Measurements from ENCODE around the gene RAB34. TPM values are rescaled to one million over a fixed set of nuclear protein-coding genes. Genes with fewer than 3 reads are reported as not detected.

The RAB34 gene
- total RNA-seq, 1 experiment from 2014 or later: not detected

- peaks cover 26% of the 10 kb centered on the region for H3K4me1 ChIP-seq (ENCODE audit: low read length)
- peak overlapping the region; percentile 92 for H3K9ac ChIP-seq (ENCODE audit: low read length)
- H3K36me3 ChIP-seq (ENCODE audit: insufficient read depth, low read length): no peaks in the 10 kb centered on the region
- H3K4me3 ChIP-seq (ENCODE audit: low read length): no peak overlapping the region; the same call in 1 of the 2 replicates
- H3K79me2 ChIP-seq (ENCODE audit: low read length): no peaks in the 10 kb centered on the region
- no peak for DNase-seq
- no peaks in the 10 kb centered on the region for H3K27me3 ChIP-seq (ENCODE audit: low read length)
- no peaks in the 10 kb centered on the region for H4K20me1 ChIP-seq (ENCODE audit: insufficient read depth, low read depth, low read length)
- no peak overlapping the region for H3K27ac ChIP-seq (ENCODE audit: low read length)
- peak overlapping the region; percentile 97 for H3K4me2 ChIP-seq (ENCODE audit: low read depth, low read length, poor library complexity, severe bottlenecking)
- no peaks in the 10 kb centered on the region for H3K9me3 ChIP-seq (ENCODE audit: low read length)
- peak overlapping the region; percentile 54 for H2AFZ ChIP-seq (ENCODE audit: low read length)
- H3K9me2 ChIP-seq (replicated peaks; ENCODE audit: insufficient read depth, low read length): no peaks in the 10 kb centered on the region
These were observed 4.8 kb downstream of the RAB34 start for GRCh38 chr17:28712705-28713415.

GRCh38 chr17:28712032-28712704 lies 5.5 kb downstream of the RAB34 start:
- no peaks in the 10 kb centered on the region for H3K9me3 ChIP-seq (ENCODE audit: low read length)
- H3K27ac ChIP-seq (ENCODE audit: low read length): peak overlapping the region; percentile 83
- H3K4me1 ChIP-seq (ENCODE audit: low read length): peaks cover 26% of the 10 kb centered on the region
- H3K9me2 ChIP-seq (replicated peaks; ENCODE audit: insufficient read depth, low read length): no peaks in the 10 kb centered on the region
- no peaks in the 10 kb centered on the region for H3K79me2 ChIP-seq (ENCODE audit: low read length)
- H3K36me3 ChIP-seq (ENCODE audit: insufficient read depth, low read length): no peaks in the 10 kb centered on the region
- H4K20me1 ChIP-seq (ENCODE audit: insufficient read depth, low read depth, low read length): no peaks in the 10 kb centered on the region
- peak; percentile 90 for DNase-seq
- no peaks in the 10 kb centered on the region for H3K27me3 ChIP-seq (ENCODE audit: low read length)
- peak overlapping the region; percentile 92 for H3K9ac ChIP-seq (ENCODE audit: low read length)
- peak overlapping the region; percentile 54 for H2AFZ ChIP-seq (ENCODE audit: low read length)
- H3K4me2 ChIP-seq (ENCODE audit: low read depth, low read length, poor library complexity, severe bottlenecking): peak overlapping the region; percentile 97
- H3K4me3 ChIP-seq (ENCODE audit: low read length): peak overlapping the region; percentile 73

- Histone ChIP-seq H3K27ac (ENCODE audit: low read length) (peak within 1 kb of the TSS; percentile 83), H3K4me1 (ENCODE audit: low read length) (peaks cover 26% of the 10 kb centered on the region), H3K79me2 (ENCODE audit: low read length) (no peaks in the 10 kb centered on the region), H3K4me3 (ENCODE audit: low read length) (peak within 1 kb of the TSS; percentile 73), H3K9ac (ENCODE audit: low read length) (peak within 1 kb of the TSS; percentile 92), H2AFZ (ENCODE audit: low read length) (peak within 1 kb of the TSS; percentile 54), H3K4me2 (ENCODE audit: low read depth, low read length, poor library complexity, severe bottlenecking) (peak within 1 kb of the TSS; percentile 97), H3K9me3 (ENCODE audit: low read length) (no peaks in the 10 kb centered on the region), H3K36me3 (ENCODE audit: insufficient read depth, low read length) (no peaks in the 10 kb centered on the region), H3K9me2 (replicated peaks; ENCODE audit: insufficient read depth, low read length) (no peaks in the 10 kb centered on the region), H3K27me3 (ENCODE audit: low read length) (no peaks in the 10 kb centered on the region), H4K20me1 (ENCODE audit: insufficient read depth, low read depth, low read length) (no peaks in the 10 kb centered on the region)
- peak; percentile 78 for DNase-seq
These were observed 6.0 kb downstream of the RAB34 start, which contains the start of gene PROCA1 for GRCh38 chr17:28711723-28712031. Gene PROCA1 (minus strand): TSS chr17:28711888. CDS start chr17:28711660, 228 bp downstream.

GRCh38 chr17:28710861-28711722 lies 6.6 kb downstream of the RAB34 start:
- DNase-seq: peak; percentile 96

DNA sequence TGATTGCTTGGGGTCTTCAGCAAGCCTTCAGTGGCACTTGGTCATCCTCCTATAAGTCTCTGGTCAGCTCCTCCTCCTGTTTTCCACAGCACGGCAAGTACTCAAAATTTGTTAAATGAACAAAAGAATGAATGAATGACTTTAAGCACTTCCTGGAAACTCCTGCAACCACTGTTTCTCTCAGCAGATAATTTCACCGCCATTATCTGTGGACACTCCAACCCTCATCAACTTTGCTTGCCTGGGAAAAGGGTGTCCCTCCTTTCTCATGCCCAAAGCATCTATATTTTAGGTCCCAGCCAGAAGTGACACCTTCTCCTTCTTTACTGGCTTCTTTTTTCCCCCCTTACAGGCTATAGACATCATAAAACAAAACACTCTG lies 10.3 kb downstream of the RAB34 start:
- DNase-seq: no peak
- Histone ChIP-seq H3K27me3 (ENCODE audit: low read length) (no peaks in the 10 kb centered on the region), H3K79me2 (ENCODE audit: low read length) (no peaks in the 10 kb centered on the region), H3K27ac (ENCODE audit: low read length) (no peak overlapping the region), H3K4me1 (ENCODE audit: low read length) (peaks cover 21% of the 10 kb centered on the region), H3K36me3 (ENCODE audit: insufficient read depth, low read length) (no peaks in the 10 kb centered on the region; the same call in 1 of the 2 replicates), H3K9me2 (replicated peaks; ENCODE audit: insufficient read depth, low read length) (no peaks in the 10 kb centered on the region), H3K4me3 (ENCODE audit: low read length) (no peak overlapping the region), H3K4me2 (ENCODE audit: low read depth, low read length, poor library complexity, severe bottlenecking) (no peak overlapping the region), H3K9ac (ENCODE audit: low read length) (no peak overlapping the region), H3K9me3 (ENCODE audit: low read length) (no peaks in the 10 kb centered on the region), H4K20me1 (ENCODE audit: insufficient read depth, low read depth, low read length) (no peaks in the 10 kb centered on the region), H2AFZ (ENCODE audit: low read length) (no peak overlapping the region)

More at GRCh38 chr17:28710861-28711722, 6.6 kb downstream of the RAB34 start:
- peaks cover 26% of the 10 kb centered on the region for H3K4me1 ChIP-seq (ENCODE audit: low read length)
- peak overlapping the region; percentile 54; the same call in 1 of the 2 replicates for H2AFZ ChIP-seq (ENCODE audit: low read length)
- H3K4me3 ChIP-seq (ENCODE audit: low read length): peak overlapping the region; percentile 73
- H3K36me3 ChIP-seq (ENCODE audit: insufficient read depth, low read length): no peaks in the 10 kb centered on the region
- H3K79me2 ChIP-seq (ENCODE audit: low read length): no peaks in the 10 kb centered on the region
- H3K9me3 ChIP-seq (ENCODE audit: low read length): no peaks in the 10 kb centered on the region
- no peaks in the 10 kb centered on the region for H3K9me2 ChIP-seq (replicated peaks; ENCODE audit: insufficient read depth, low read length)
- peak overlapping the region; percentile 83 for H3K27ac ChIP-seq (ENCODE audit: low read length)
- no peaks in the 10 kb centered on the region for H3K27me3 ChIP-seq (ENCODE audit: low read length)
- peak overlapping the region; percentile 97 for H3K4me2 ChIP-seq (ENCODE audit: low read depth, low read length, poor library complexity, severe bottlenecking)
- H4K20me1 ChIP-seq (ENCODE audit: insufficient read depth, low read depth, low read length): no peaks in the 10 kb centered on the region
- peak overlapping the region; percentile 92 for H3K9ac ChIP-seq (ENCODE audit: low read length)

GRCh38 chr17:28706471-28707338 lies 11.0 kb downstream of the RAB34 start:
- Histone ChIP-seq H3K27me3 (ENCODE audit: low read length) (no peaks in the 10 kb centered on the region), H3K27ac (ENCODE audit: low read length) (no peak overlapping the region), H3K9ac (ENCODE audit: low read length) (no peak overlapping the region), H3K9me3 (ENCODE audit: low read length) (no peaks in the 10 kb centered on the region), H2AFZ (ENCODE audit: low read length) (no peak overlapping the region), H3K4me2 (ENCODE audit: low read depth, low read length, poor library complexity, severe bottlenecking) (no peak overlapping the region), H3K36me3 (ENCODE audit: insufficient read depth, low read length) (peaks cover 5% of the 10 kb centered on the region; the same call in 1 of the 2 replicates), H3K4me1 (ENCODE audit: low read length) (peaks cover 15% of the 10 kb centered on the region), H3K4me3 (ENCODE audit: low read length) (no peak overlapping the region), H3K79me2 (ENCODE audit: low read length) (no peaks in the 10 kb centered on the region), H3K9me2 (replicated peaks; ENCODE audit: insufficient read depth, low read length) (no peaks in the 10 kb centered on the region), H4K20me1 (ENCODE audit: insufficient read depth, low read depth, low read length) (no peaks in the 10 kb centered on the region)
- no peak for DNase-seq

GRCh38 chr17:28705728-28706334 lies 11.8 kb downstream of the RAB34 start:
- no peak for DNase-seq
- Histone ChIP-seq H3K4me2 (ENCODE audit: low read depth, low read length, poor library complexity, severe bottlenecking) (no peak overlapping the region), H3K27me3 (ENCODE audit: low read length) (no peaks in the 10 kb centered on the region), H4K20me1 (ENCODE audit: insufficient read depth, low read depth, low read length) (no peaks in the 10 kb centered on the region), H3K4me3 (ENCODE audit: low read length) (no peak overlapping the region), H3K4me1 (ENCODE audit: low read length) (peaks cover 11% of the 10 kb centered on the region), H2AFZ (ENCODE audit: low read length) (no peak overlapping the region), H3K9me2 (replicated peaks; ENCODE audit: insufficient read depth, low read length) (no peaks in the 10 kb centered on the region), H3K79me2 (ENCODE audit: low read length) (no peaks in the 10 kb centered on the region), H3K9ac (ENCODE audit: low read length) (no peak overlapping the region), H3K27ac (ENCODE audit: low read length) (no peak overlapping the region), H3K9me3 (ENCODE audit: low read length) (no peaks in the 10 kb centered on the region), H3K36me3 (ENCODE audit: insufficient read depth, low read length) (peaks cover 11% of the 10 kb centered on the region; the same call in 1 of the 2 replicates)

Measured in Karpas-422 (cell line).